ENCODE results near the gene MINDY3.

GRCh38 chr10:15808204-15808797 lies 52.0 kb downstream of the MINDY3 start:
- TF ChIP-seq CTCF (IDR thresholded peaks at IDR 0.05; ENCODE audit: low read depth, low read length, missing input control), result no peak
- TF ChIP-seq JUND (IDR thresholded peaks at IDR 0.05), result no peak
- no peak for TF ChIP-seq GABPA (IDR thresholded peaks at IDR 0.05 in 1 of 2, conservative IDR thresholded peaks at IDR 0.05 in 1 of 2)
- TF ChIP-seq YY1 (IDR thresholded peaks at IDR 0.05), result no peak
- TF ChIP-seq EGR1 (IDR thresholded peaks at IDR 0.05; ENCODE audit: low read depth in 2 of 2), result no peak
- TF ChIP-seq HNF4G (IDR thresholded peaks at IDR 0.05), result no peak
- no peak for TF ChIP-seq TAF1 (conservative IDR thresholded peaks at IDR 0.05)
- TF ChIP-seq REST (IDR thresholded peaks at IDR 0.05), result no peak
- no peak for TF ChIP-seq ATF3 (IDR thresholded peaks at IDR 0.05)
- TF ChIP-seq FOXA1 (IDR thresholded peaks at IDR 0.05), result no peak
- no peak for TF ChIP-seq MAX (IDR thresholded peaks at IDR 0.05)
- TF ChIP-seq RAD21 (IDR thresholded peaks at IDR 0.05), result no peak
